ENCODE data around the gene MVB12B. TPM values are rescaled to one million over a fixed set of nuclear protein-coding genes. Genes with fewer than 3 reads are reported as not detected.

The MVB12B gene
- total and polyA plus RNA-seq, 2 of the 13 experiments (the other 11 are each of a cell fraction or from before 2014, with no cell fraction given), result 12.1 to 30.1 TPM

- no peak for TF ChIP-seq ZNF510 (CRISPR knock-in tag; IDR thresholded peaks at IDR 0.05; ENCODE audit: low read depth)
- TF ChIP-seq SATB2 (CRISPR knock-in tag; IDR thresholded peaks at IDR 0.05), result no peak
- no peak for TF ChIP-seq ZHX2 (IDR thresholded peaks at IDR 0.05; ENCODE audit: low read depth)
- TF ChIP-seq ZHX2 (CRISPR knock-in tag; IDR thresholded peaks at IDR 0.05; ENCODE audit: borderline replicate concordance), result no peak
- TF ChIP-seq ZNF841 (CRISPR knock-in tag; IDR thresholded peaks at IDR 0.05; ENCODE audit: borderline replicate concordance), result no peak
- no peak for TF ChIP-seq ZBTB4 (CRISPR knock-in tag; IDR thresholded peaks at IDR 0.05; ENCODE audit: borderline replicate concordance)
- TF ChIP-seq KDM5A (IDR thresholded peaks at IDR 0.05; ENCODE audit: borderline replicate concordance, low read length), result no peak
- TF ChIP-seq ZNF609 (CRISPR knock-in tag; IDR thresholded peaks at IDR 0.05; ENCODE audit: borderline replicate concordance), result peak; percentile 42; the same call in 1 of the 2 replicates
These were observed 49.9 kb downstream of the MVB12B start (continued) for GRCh38 chr9:126376311-126377175.
